Testis (tissue), 3 donors: ENCODE measurements around the gene OR5A2. TPM values are rescaled to one million over a fixed set of nuclear protein-coding genes. Genes with fewer than 3 reads are reported as not detected.

Experiments used
- DNase-seq: peaks from one replicate; pipeline ENCODE4 v3.0.0-alpha.2; 2019
- H3K27ac ChIP-seq, 2 donors: fragments of 200-600 bp; sonication (generic); one replicate each; pipeline ENCODE4 v1.5.1; 2019
- H3K27me3 ChIP-seq: fragments of 200-600 bp; sonication (generic); one replicate; pipeline ENCODE4 v1.5.1; 2019
- H3K36me3 ChIP-seq: fragments of 200-600 bp; sonication (generic); one replicate; pipeline ENCODE4 v1.5.1; 2017; ENCODE audit warnings: low read depth; ENCODE audit errors: missing control alignments
- H3K4me1 ChIP-seq: fragments of 200-600 bp; sonication (generic); one replicate; pipeline ENCODE4 v1.5.1; 2019
- H3K4me3 ChIP-seq, 2 donors: fragments of 200-600 bp; sonication (generic); one replicate each; pipeline ENCODE4 v1.5.1; 2017 to 2019
- H3K9me3 ChIP-seq: fragments of 200-600 bp; sonication (generic); one replicate; pipeline ENCODE4 v1.5.1; 2017
- CTCF ChIP-seq, 3 experiments: fragments of 450-650 bp in 2 of 3; fragments of 200-600 bp in 1 of 3; sonication (generic) in 1 of 3; IDR thresholded peaks; one replicate each; pipeline ENCODE4 v1.5.1; 2016 to 2019; ENCODE audit warnings: antibody characterized with exemption in 3 of 3, mild to moderate bottlenecking in 2 of 3, moderate library complexity in 1 of 3
- POLR2A ChIP-seq: fragments of 450-650 bp; IDR thresholded peaks from one replicate; pipeline ENCODE4 v1.6.1; 2017; ENCODE audit warnings: antibody characterized with exemption, mild to moderate bottlenecking, moderate library complexity
- WGBS, 2 donors: methylation state at CpG; one replicate each; pipeline ENCODE4 v1.1.5; 2018; 5-methylcytosine and 5-hydroxymethylcytosine counted together
- intact Hi-C: fragments of 100-400 bp; cut with DNase I; formaldehyde crosslinking; loops from one replicate; pipeline ENCODE4 v1.15.1; 2023; ENCODE audit warnings: low total_unique reads
- polyA plus RNA-seq: library from polyadenylated mRNA; stranded (reverse); fragments of 350-450 nt; fragmentation: Illumina TruSeq; extraction: RNeasy Lipid Tissue Mini Kit (QIAGEN cat#74804); gene quantifications from one replicate; pipeline ENCODE4 v1.2.3, GENCODE V29; 2014; ENCODE audit warnings: low read depth, low replicate concordance; ENCODE audit not compliant: insufficient read depth
- total RNA-seq, 2 donors: library from RNA; depleted of rRNA; stranded (reverse); fragments of >200 nt; gene quantifications; one replicate each; pipeline ENCODE4 v1.2.3, GENCODE V29; 2016

The OR5A2 gene
- total and polyA plus RNA-seq, 3 donors from 2014 or later: 0.06 to 0.08 TPM; not detected in 1

GRCh38 chr11:59429924-59430516 is 3.8 kb upstream of the OR5A2 start:
- Histone ChIP-seq H3K27ac (no peak overlapping the region), H3K9me3 (no peaks in the 10 kb centered on the region), H3K4me3 (no peak overlapping the region), H3K36me3 (no peaks in the 10 kb centered on the region), H3K27me3 (no peaks in the 10 kb centered on the region), H3K4me1 (no peaks in the 10 kb centered on the region)
- TF ChIP-seq CTCF (IDR thresholded peaks at IDR 0.05) (peak; percentile 41 to 77 (median 50)), POLR2A (no peak)
- peak; percentile 47 for DNase-seq
- WGBS, 2 donors: 62 to 63% methylated on average over 4 of the region's 4 CpGs
- intact Hi-C loops: no loop called here

GRCh38 chr11:59427068-59427382 is 812 bp upstream of the OR5A2 start:
- Histone ChIP-seq H3K4me3 (no peak overlapping the region), H3K4me1 (no peaks in the 10 kb centered on the region), H3K36me3 (no peaks in the 10 kb centered on the region), H3K27ac (no peak overlapping the region), H3K9me3 (no peaks in the 10 kb centered on the region), H3K27me3 (no peaks in the 10 kb centered on the region)
- TF ChIP-seq POLR2A (no peak), CTCF (IDR thresholded peaks at IDR 0.05) (no peak)
- DNase-seq: no peak
- intact Hi-C loops: no loop called here

- no peak overlapping the region for H3K4me3 ChIP-seq
- no peaks in the 10 kb centered on the region for H3K27me3 ChIP-seq
- DNase-seq: no peak
- H3K36me3 ChIP-seq: no peaks in the 10 kb centered on the region
- no peak overlapping the region for H3K27ac ChIP-seq
- intact Hi-C loops: no loop called here
- no peaks in the 10 kb centered on the region for H3K4me1 ChIP-seq
- TF ChIP-seq POLR2A (no peak), CTCF (IDR thresholded peaks at IDR 0.05) (no peak)
- no peaks in the 10 kb centered on the region for H3K9me3 ChIP-seq
- 61 to 73% methylated on average over 4 of the region's 4 CpGs for WGBS, 2 donors
Observed at GRCh38 chr11:59425131-59425530, 1.1 kb downstream of the OR5A2 start.

GRCh38 chr11:59423835-59424234 is 2.4 kb downstream of the OR5A2 start:
- no peaks in the 10 kb centered on the region for H3K27me3 ChIP-seq
- 76 to 88% methylated on average over 2 of the region's 2 CpGs for WGBS, 2 donors
- no peak overlapping the region for H3K27ac ChIP-seq
- intact Hi-C loops: no loop called here
- no peaks in the 10 kb centered on the region for H3K9me3 ChIP-seq
- DNase-seq: no peak
- H3K4me1 ChIP-seq: no peaks in the 10 kb centered on the region
- TF ChIP-seq POLR2A: no peak
- no peak for TF ChIP-seq CTCF (IDR thresholded peaks at IDR 0.05)
- H3K36me3 ChIP-seq: no peaks in the 10 kb centered on the region
- no peak overlapping the region for H3K4me3 ChIP-seq

GRCh38 chr11:59418156-59418555 is 8.1 kb downstream of the OR5A2 start:
- WGBS, 2 donors: 79 to 89% methylated on average over 2 of the region's 2 CpGs
- no peaks in the 10 kb centered on the region for H3K27me3 ChIP-seq
- DNase-seq: no peak
- no peaks in the 10 kb centered on the region for H3K9me3 ChIP-seq
- no peaks in the 10 kb centered on the region for H3K4me1 ChIP-seq
- intact Hi-C loops: no loop called here
- H3K27ac ChIP-seq: no peak overlapping the region
- no peaks in the 10 kb centered on the region for H3K36me3 ChIP-seq
- TF ChIP-seq POLR2A (no peak), CTCF (IDR thresholded peaks at IDR 0.05) (no peak)
- no peak overlapping the region for H3K4me3 ChIP-seq
